ACHN (cell line): ENCODE data around the gene REG3A.

ENCODE experiments used
- DNase-seq: peaks from one replicate; pipeline ENCODE4 v3.0.0-alpha.2; 2015
- in situ Hi-C: cut with HindIII; loops from 2 replicates; pipeline ENCODE4 v1.10.0; 2017; ENCODE audit warnings: low sequenced_read_pairs, low pct_ligation_motif_present, low pct_unique_long_range_greater_than_20kb

REG3A gene

DNA sequence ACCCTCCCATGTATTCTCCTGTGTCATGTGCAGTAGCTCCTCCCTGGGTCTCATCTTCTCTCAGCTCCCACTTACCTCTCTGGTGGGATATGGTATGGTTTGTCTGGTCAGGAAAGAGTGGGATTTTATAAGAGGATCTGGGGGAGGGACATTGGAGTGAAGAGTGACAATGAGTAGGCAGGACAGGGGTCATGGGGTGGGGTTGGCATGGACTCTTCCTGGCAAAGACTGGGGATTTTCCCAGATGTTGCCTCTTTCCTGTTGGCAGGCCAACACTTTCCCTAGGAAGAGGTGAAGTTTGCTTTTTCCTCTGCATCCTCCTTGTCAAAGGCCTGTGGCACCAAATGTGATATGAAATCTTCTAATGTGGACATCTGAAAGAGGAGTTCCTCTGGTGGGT is at the start of gene REG3A:
REG3A (minus strand) TSS at position 101 of the 400 bp plus-strand sequence. CDS start 348 bp downstream, outside the sequence.
- DNase-seq, result no peak
- in situ Hi-C loops, result no loop called here

DNA sequence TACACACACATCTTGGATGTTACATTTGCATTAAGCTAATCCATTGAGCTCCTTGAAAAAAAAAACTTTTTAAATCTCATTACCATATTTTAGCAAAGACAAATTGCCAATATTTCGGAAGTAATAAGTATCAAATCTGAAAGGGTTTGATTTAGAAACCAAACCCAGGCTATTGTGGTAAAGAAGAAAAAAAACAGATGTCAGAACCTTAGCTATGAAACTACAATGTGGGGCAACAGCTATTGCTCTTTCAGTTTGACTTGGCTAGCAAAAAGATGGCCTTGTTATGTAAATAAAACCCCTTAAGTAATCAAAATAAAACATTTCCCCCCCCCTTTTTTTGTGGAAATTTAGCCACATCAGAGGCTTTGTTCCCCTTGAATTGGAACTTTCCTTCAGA is 41.2 kb upstream of the REG3A start:
- in situ Hi-C loops, result no loop called here
- DNase-seq, result no peak

DNA sequence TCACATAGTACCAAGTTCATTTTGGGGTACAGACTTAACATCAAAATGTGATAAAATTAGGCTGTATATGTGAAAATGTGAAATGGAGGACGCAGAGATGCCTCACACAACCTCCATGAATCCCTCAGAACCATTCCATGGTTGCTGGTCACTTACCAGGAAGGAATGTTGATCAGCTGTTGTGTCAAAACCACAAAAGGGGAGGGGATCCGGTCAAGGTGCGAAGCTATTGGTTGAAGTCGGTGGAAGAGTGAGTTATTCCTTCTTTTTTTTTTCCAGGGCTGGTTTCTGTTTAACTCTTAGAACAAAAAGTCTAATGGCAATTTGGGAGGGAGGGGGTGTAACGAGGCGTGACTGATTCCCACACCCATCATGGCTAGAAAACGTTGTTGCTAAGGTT is 32.3 kb upstream of the REG3A start:
- in situ Hi-C loops, result no loop called here
- no peak for DNase-seq

DNA sequence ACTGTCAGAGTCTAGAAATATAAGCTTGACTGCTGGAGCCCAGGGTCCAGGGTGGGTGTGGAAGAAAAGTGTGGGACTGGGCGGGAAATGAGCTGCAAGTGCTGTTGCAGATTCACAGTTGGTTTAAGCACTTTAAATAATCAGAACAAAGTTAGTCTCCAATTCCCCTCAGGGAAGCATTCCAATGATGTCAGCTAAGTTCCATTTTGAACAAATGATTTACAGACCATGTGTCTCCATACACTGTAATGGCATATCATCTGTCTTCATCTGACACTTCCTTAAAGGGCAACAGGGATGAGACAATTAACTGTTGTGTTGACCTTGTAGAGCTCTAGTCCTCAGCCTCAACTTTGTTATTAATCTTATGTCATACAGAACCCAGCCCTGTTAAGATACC is 31.5 kb upstream of the REG3A start:
- no peak for DNase-seq
- in situ Hi-C loops, result no loop called here

DNA sequence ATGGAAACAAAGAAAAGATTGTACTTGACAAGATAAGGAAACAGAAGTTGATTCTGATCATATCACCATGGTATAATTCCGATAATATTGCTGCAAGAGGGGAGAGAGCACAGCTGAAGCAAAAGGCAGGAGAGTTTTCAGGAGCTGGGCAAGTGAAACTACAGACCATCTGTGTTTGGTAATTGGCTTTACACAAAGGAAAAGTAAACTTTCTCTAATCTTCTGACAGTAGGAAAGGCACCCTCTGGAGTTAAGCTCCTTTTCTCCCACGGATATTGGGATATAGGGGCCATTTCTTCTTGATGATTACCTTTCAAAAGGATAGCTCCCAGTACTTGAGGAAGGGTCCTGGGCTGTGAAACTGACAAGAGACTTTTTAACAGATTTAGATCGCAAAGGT is 29.9 kb upstream of the REG3A start:
- in situ Hi-C loops, result no loop called here
- DNase-seq, result no peak

DNA sequence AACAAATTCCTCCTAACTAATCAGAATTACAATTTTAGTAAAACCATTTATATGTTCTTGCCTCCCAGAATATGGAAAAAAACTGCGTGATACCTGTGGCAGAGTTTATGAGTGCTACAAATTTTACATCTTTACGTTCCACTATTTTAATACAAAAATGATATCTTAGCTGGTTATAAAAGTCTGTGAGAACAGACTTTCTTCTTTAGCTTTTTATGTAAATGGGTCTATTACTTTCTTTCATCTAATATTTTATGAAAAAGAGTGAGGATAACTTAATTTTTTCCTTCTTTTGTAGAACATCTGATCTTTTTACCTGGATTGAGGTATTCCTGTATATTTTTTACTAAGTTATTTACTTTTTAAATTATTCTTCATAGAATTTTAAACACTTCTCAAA is 22.1 kb upstream of the REG3A start:
- in situ Hi-C loops, result no loop called here
- no peak for DNase-seq

DNA sequence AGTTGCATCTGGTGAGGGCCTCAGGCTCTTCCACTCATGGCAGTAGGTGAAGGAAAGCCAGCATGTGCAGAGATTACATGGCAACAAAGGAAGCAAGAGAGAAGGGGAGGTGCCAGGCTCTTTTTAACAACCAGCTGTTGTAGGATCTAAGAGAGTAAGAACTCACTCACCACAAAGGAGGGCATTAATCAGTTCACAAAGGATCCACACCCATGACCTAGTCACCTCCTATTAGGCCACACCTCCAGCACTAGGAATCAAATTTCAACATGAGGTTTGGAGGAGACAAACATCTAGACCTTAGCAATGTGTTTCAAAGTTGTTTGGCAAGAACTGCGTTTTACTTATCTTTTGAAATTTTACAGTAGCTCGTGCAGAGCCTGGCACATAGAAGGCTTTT is 20.5 kb upstream of the REG3A start:
- in situ Hi-C loops, result no loop called here
- DNase-seq, result no peak

DNA sequence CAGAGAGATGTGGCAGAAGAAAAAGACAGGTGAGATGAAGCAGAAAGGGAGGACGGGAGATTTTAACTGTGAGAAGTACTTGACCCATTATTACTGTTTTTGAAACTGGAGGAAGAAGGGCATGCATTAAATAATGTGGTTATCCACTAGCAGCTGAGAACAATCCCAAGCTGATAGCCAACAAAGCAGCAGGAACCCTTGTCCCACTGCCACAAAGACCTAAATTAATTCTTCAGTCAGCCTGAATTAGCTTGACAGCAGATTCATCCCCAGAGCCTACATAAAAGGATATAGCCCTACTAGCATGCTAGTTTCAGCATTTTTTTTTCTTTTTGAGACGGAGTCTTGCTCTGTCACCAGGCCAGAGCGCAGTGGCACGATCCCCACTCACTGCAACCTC is 19.5 kb upstream of the REG3A start:
- no peak for DNase-seq
- in situ Hi-C loops, result no loop called here

DNA sequence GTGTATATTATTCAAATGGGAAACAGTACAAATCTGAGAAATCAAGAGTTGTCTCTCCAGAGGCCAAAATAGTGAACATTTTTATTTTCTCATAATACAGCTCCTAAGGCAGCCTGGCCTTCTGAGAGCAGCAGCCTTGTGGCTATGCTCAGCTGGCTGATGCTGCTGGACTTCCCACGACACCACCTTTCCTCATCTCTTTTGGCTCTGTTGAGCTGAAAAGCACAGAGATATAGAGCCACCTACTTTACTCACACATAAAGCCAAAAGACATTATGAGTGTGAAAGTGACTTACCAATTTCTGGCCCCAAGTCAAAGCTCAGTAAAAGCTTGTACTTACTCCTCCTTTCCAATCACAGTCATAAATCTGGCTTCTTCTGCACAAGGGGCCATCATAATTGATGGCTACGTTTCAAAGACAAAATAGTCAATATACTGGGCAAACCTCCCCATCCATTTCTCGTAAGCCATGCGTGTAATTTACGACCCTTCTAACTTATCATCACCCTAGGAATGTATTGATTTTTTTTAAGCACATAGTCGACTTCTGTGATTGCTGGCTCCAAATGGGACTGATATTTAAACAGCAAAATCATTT is 18.6 kb upstream of the REG3A start:
- in situ Hi-C loops, result no loop called here
- DNase-seq, result no peak

DNA sequence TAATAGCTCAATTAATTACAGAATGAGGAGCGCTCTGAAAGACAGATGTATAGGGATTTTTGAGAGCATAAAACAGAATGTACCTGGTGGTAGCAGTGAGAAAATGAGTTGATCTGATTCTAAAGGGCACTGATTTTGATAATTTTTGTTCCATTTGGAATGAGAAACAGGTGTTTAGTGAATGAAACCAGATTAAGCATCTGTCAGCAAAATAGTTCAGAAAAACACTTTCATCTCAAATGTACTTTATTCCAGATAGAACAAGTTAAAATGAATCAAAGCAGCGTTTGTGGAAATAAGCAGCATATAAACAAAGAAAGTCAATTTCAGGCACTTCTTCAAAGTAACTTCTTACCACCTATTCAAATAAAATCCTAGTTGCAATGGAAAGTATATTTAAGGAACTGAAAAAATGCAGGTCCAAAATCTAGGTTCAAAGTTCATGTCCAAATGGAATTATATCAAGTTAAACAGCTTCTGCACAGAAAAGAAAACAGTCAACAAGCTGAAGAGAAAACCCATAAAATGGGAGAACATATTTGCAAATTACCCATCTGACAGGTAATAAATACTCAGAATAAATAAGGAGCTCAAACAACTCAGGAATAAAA is 11.9 kb upstream of the REG3A start:
- no peak for DNase-seq
- in situ Hi-C loops, result no loop called here

DNA sequence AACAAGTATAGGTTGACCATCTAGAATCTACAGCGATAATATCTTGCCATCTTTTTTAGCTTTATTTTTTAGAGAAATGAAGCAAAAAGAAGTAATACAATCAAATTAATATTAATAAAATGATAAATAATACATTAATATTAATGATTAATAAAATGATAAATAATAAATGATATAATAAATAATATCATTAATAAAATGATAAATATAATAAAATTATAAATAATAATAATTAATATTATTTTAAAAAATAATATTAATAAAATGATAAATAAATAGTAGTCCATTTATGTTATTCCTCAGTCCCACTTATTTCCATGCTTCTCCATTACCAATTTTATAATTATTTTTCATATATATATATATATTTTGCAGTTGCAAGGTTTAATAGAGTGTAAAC is 3.2 kb upstream of the REG3A start:
- in situ Hi-C loops, result no loop called here
- no peak for DNase-seq

DNA sequence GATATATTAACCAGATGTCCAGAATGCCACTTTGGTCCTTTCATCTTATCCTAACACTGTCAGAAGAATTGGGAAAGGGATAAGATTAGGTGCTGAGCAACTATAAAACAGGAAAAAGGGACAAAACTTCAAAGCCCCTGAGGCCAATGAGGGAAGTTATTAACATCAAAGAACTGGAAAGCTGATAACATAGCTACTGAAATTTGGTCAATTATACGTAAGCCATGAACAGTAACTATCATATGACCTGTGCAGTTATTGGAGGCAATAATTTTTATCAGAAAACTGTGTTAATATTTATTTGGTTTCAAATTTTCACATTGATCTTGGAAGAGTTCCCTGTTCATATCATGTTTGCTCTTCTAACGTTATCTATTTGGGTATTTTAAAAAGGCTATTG is 2.6 kb upstream of the REG3A start:
- no peak for DNase-seq
- in situ Hi-C loops, result no loop called here

DNA sequence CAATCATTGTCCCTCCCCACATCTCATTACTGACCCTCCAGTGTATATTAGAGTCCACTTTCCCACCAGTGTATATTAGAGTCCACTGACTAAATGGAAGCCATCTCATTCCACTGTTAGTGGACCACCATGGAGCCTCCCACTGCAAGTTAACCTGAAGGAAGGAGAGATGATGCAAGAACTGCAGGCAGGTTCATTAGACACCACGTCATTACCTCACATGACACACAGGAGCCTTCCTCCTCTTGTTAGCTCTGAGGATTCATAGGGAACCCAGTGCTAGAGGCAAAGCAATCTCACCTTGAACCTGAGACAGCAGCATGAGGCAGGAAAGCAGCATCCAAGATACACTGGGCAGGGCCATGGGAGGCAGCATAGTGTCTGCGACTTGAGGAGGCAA is 523 bp downstream of the REG3A start:
- in situ Hi-C loops, result no loop called here
- DNase-seq, result no peak

DNA sequence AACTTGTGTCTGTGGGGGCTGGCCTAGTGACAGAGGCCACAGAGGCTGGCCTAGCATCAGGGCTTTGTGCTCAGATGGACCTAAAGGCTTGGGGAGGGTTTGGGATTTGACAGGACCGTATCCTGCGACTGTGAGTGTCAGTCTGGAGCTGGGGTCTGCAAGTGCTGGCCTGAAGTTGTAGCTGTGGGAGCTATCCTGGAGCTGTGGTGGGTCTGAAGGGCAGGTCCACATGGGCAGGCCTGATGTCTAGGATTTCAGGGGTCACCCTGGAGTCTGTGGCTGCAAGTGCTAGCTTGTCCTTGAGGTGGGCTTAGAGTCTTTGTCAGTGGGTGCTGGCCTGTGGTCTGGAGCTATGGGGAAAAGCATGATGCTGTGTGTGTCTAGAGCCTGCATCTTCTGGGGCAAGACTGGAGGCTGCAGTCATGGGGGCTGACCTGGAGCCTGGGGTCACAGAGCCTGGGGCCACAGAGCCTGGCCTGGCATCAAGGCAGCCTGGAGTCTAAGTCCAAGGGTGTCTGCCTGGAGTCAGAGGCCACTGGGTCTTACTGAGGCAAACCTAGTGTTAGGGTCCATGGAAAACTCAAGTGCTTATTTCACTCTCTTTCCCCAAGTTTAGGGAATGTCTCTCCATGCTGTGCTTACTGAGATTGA is 3.6 kb downstream of the REG3A start:
- in situ Hi-C loops, result no loop called here
- no peak for DNase-seq

DNA sequence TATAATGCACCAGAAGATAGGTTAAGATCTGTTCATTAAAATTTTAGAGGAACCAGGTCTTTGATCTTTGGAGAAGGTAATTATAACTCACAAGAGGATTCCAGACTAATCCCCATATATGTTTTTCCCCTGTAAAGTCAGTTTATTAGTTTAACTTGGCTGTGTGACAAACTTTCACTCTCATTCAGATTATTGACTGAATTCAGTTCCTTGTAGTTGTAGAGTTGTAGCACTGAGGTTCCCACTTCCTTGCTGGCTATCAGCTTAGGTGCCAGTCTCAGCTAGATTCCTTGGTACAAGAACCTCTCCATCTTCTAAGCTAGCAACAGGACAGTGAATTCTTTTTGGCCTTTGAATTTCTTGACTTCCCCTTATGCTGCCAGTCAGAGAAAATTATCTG is 20.1 kb downstream of the REG3A start:
- DNase-seq, result no peak
- in situ Hi-C loops, result no loop called here

DNA sequence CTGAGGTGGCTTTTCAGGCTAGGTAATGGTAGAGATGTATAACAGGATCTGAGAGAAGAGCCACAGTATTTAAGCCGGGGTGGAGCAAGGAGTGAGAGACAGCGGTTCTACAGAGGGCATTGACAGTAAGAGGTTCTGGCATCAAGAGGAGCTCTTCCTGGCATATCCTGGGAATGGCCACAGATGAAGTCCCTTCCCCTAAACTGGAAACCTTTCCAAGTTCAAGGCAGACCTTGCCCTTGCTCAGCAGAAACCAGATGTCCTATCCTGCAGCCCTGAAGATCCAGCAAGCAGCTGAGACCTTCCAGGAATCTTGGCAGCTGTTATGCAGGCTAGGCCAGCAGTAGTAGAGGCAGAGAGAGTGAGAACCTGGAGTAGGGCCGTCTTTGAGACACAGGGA is 21.2 kb downstream of the REG3A start:
- in situ Hi-C loops, result no loop called here
- DNase-seq, result no peak

DNA sequence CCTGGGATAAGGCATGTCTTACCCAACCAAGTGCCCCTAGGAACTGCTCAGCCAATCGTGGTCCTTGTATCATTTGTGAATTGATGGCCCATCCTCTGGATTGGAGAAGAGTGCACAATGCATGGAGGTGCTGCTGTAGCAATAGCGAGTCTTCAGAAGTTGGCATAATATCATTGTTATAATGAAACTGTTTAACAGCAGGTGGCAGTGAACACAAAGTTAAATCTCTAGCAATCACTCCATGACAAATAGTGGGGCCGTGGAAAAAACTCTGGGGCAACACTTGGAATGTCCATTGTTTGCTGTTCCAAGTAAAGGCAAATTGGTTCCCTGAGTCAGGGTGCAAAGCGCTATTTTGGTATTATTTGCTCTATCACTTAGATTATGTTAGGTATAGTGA is 27.9 kb downstream of the REG3A start:
- no peak for DNase-seq

DNA sequence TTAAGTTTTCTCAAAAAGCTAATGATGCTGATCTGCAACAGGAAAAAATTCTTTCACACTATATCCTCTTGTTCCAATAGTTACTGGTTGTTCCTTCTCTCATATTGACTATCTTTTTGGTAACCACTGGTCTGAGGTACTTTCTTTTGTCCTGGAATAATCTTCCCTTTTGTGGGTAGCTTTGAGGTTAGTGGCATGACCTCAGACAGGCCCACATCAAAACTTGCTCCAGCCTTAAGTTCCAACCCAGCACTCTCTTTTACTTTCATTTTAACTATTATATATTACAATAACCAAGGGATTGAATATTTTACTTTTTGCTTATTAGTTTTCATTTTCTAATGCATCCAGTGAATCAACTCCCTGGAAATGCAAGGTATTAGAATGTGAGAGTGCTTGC is 29.7 kb downstream of the REG3A start:
- in situ Hi-C loops, result no loop called here
- no peak for DNase-seq

More for the DNA sequence above, 27.9 kb downstream of the REG3A start:
- in situ Hi-C loops, result no loop called here

DNA sequence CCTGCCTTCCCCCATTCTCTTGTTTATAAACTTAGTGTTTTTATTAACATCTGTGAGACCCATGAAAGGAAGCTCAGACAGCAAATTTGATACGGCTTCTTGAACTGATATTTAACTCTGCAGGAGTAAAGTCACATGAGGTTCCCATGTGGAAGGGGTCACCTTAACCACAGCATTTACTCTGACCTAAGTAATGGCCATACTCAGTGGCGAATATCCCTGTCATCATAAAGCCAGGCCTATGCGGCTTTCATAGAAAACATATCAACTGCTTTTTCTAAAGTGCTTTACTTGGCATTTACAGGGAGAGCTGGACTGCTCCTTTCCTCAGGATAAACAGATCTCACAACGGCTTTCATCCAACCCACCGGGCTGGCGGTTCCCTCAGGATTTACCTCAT is 30.3 kb downstream of the REG3A start:
- in situ Hi-C loops, result no loop called here
- no peak for DNase-seq

DNA sequence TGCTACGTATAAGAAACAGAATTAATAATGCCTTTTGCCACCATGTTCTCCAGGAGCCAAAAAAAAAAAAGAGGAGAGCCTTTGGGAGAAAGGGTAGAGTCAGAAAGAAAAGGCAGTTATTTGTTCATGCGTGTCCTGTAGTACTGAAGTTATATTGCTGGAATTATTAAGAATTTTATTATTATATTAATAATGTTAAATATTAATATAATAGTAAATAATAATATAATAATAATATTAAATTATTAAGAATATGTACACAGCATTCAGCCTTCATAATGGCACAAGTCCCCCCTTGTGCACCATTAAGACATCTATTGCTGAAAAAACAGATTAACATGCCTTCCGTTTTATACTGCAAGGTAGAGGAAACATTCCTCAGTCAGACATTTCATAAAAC is 31.1 kb downstream of the REG3A start:
- no peak for DNase-seq
- in situ Hi-C loops, result no loop called here

DNA sequence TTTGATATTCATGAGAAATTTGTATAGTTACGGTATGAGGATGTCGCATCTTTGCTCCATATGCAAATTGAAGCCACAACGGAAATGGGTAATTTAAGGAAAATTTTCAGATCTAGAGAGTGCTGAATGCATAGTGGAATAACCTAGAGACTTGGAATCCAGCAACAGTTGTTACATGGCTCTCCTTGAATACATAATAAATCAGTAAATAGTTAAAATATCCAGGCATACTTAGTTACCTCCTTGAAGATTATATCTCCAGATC is 33.9 kb downstream of the REG3A start:
- DNase-seq, result no peak
- in situ Hi-C loops, result no loop called here
